Peyer's patch (tissue), 4 donors: ENCODE results near the gene KCNIP4. TPM values are rescaled to one million over a fixed set of nuclear protein-coding genes. Genes with fewer than 3 reads are reported as not detected.
"Not testable (repeated sequence)": the region's sequence is repeated elsewhere in the genome, so short reads cannot be mapped to it uniquely, and the experiment has no call there.

Experiments
- DNase-seq, 3 donors: peaks; one replicate each; pipeline ENCODE4 v3.0.0-alpha.2; 2017 to 2019
- H3K27ac ChIP-seq, 4 donors: fragments of 200-600 bp; sonication (generic); one replicate each; pipeline ENCODE4 v1.5.1; 2016 to 2019
- H3K27me3 ChIP-seq, 2 donors: fragments of 200-600 bp; sonication (generic); one replicate each; pipeline ENCODE4 v1.5.1; 2019
- H3K36me3 ChIP-seq, 3 donors: fragments of 200-600 bp; sonication (generic); one replicate each; pipeline ENCODE4 v1.5.1; 2016 to 2019
- H3K4me1 ChIP-seq, 4 donors: fragments of 200-600 bp; sonication (generic); one replicate each; pipeline ENCODE4 v1.5.1; 2016 to 2019
- H3K4me3 ChIP-seq, 4 donors: fragments of 200-600 bp; sonication (generic); 1 replicate in 3 of 4; 2 replicates in 1 of 4; pipeline ENCODE4 v1.5.1; 2016 to 2019; ENCODE audit warnings: mild to moderate bottlenecking in 1 of 4
- H3K9me3 ChIP-seq, 4 donors: fragments of 200-600 bp; sonication (generic); one replicate each; pipeline ENCODE4 v1.5.1; 2016 to 2019; ENCODE audit warnings: mild to moderate bottlenecking in 1 of 4
- CTCF ChIP-seq, 6 experiments: fragments of 450-650 bp in 4 of 6; fragments of 200-600 bp in 2 of 6; sonication (generic) in 1 of 6; IDR thresholded peaks; one replicate each; pipeline ENCODE4 v1.5.1; 2017 to 2019; ENCODE audit warnings: antibody characterized with exemption in 6 of 6, mild to moderate bottlenecking in 3 of 6, moderate library complexity in 1 of 6
- POLR2A ChIP-seq, 2 donors: fragments of 450-650 bp; IDR thresholded peaks; one replicate each; pipeline ENCODE4 v1.5.1; 2017; ENCODE audit warnings: antibody characterized with exemption in 2 of 2, mild to moderate bottlenecking in 2 of 2, moderate library complexity in 2 of 2
- total RNA-seq, 4 donors: library from RNA; depleted of rRNA; stranded (reverse); fragments of >200 nt; gene quantifications; one replicate each; pipeline ENCODE4 v1.1.0, GENCODE V29; 2016

KCNIP4 gene
- total RNA-seq, result 1 to 10 TPM in 1 of 4 donors, not detected in 3; 2.8 TPM

- H3K27me3 ChIP-seq, result peaks cover 0 to 5% of the 10 kb centered on the region in 2 donors
- H3K4me1 ChIP-seq, result peaks cover 0 to 4% (median 0%) of the 10 kb centered on the region in 4 donors
- H3K27ac ChIP-seq, result no peak within 1 kb of the TSS
- TF ChIP-seq CTCF (IDR thresholded peaks at IDR 0.05) (no peak), POLR2A (IDR thresholded peaks at IDR 0.05) (no peak)
- peak within 1 kb of the TSS in 3 of 4 donors; percentile 6 to 45 (median 44) for H3K4me3 ChIP-seq
- peak in 1 of 3 donors; percentile 54 for DNase-seq
- no peaks in the 10 kb centered on the region for H3K36me3 ChIP-seq
- H3K9me3 ChIP-seq, result no peaks in the 10 kb centered on the region
Measured at GRCh38 chr4:21948347-21949072, at the start of gene KCNIP4. KCNIP4 (minus strand) TSS chr4:21948772.

- H3K4me1 ChIP-seq, H3K9me3 ChIP-seq, H3K36me3 ChIP-seq, H3K27me3 ChIP-seq, DNase-seq, H3K27ac ChIP-seq, H3K4me3 ChIP-seq: not testable (repeated sequence)
Measured at GRCh38 chr4:21996618-21997017, 48.0 kb upstream of the KCNIP4 start.

DNA sequence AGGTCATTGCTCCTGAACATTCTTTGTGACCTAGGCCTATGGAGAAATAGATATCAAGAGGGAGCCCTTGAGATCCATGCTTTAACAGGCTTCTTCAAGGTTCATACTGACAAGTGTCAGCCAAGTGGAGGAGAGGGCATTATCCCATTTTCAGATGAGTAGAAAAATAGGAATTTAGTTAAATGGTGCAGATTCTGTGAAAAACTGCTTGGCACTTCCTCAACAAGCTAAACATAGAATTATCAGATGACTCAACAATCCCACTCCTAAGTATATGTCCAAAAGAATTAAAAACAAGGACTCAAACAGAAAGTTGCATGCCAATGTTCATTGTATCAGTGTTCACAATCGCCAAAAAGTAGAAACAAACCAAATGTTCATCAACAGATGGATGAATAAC is 43.8 kb upstream of the KCNIP4 start:
- H3K36me3 ChIP-seq, result no peaks in the 10 kb centered on the region
- H3K4me3 ChIP-seq, result no peak overlapping the region
- DNase-seq, result no peak
- no peaks in the 10 kb centered on the region for H3K4me1 ChIP-seq
- H3K27ac ChIP-seq, result no peak overlapping the region
- no peaks in the 10 kb centered on the region for H3K9me3 ChIP-seq
- H3K27me3 ChIP-seq, result no peaks in the 10 kb centered on the region
- TF ChIP-seq CTCF (IDR thresholded peaks at IDR 0.05) (no peak), POLR2A (IDR thresholded peaks at IDR 0.05) (no peak)

GRCh38 chr4:21991562-21991961 is 43.0 kb upstream of the KCNIP4 start:
- no peak for DNase-seq
- Histone ChIP-seq H3K27me3 (no peaks in the 10 kb centered on the region), H3K27ac (no peak overlapping the region), H3K4me3 (no peak overlapping the region), H3K4me1 (no peaks in the 10 kb centered on the region), H3K9me3 (no peaks in the 10 kb centered on the region), H3K36me3 (no peaks in the 10 kb centered on the region)
- TF ChIP-seq POLR2A (IDR thresholded peaks at IDR 0.05), result no peak
- TF ChIP-seq CTCF (IDR thresholded peaks at IDR 0.05), result no peak

DNA sequence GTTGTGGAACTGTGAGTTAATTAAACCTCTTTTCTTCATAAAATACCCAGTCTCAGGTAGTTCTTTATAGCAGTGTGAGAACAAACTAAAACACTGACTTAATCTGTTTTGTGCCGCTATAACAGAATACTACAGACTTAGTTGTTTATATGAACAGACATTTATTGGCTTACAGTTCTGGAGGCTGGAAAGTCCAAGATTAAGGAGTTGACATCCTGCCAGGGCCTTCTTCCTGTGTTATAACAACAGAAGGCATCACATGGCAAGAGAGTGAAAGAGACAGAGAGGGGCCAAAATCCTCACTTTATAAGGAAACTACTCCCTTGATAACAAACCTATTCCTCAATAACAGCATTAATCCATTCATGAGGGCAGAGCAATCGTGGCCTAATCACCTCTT is 42.5 kb upstream of the KCNIP4 start:
- H3K27ac ChIP-seq, result no peak overlapping the region
- H3K4me1 ChIP-seq, result no peaks in the 10 kb centered on the region
- H3K9me3 ChIP-seq, result no peaks in the 10 kb centered on the region
- no peaks in the 10 kb centered on the region for H3K36me3 ChIP-seq
- no peak overlapping the region for H3K4me3 ChIP-seq
- no peak for TF ChIP-seq CTCF (IDR thresholded peaks at IDR 0.05)
- no peak for DNase-seq
- H3K27me3 ChIP-seq, result no peaks in the 10 kb centered on the region

DNA sequence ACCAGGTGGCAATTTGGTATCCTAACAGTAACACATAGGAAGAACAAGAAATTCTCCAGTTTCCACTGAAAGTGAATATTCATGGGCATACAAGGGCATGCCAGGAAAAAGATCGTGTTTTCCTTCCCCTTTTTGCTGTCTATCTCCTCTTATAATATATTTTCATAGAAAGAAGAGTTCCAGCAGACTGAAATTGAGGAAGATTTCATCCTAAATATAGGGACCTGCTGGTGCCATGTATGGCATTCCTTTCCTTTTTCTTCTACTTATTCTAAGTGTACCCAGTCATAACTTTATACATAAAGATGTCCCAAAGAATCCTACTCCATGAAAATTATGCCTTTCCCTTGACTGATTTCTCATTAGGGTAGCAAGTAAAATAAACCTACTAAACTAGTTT is 40.8 kb upstream of the KCNIP4 start:
- Histone ChIP-seq H3K4me3 (no peak overlapping the region), H3K9me3 (no peaks in the 10 kb centered on the region), H3K27ac (no peak overlapping the region), H3K36me3 (no peaks in the 10 kb centered on the region), H3K4me1 (no peaks in the 10 kb centered on the region), H3K27me3 (no peaks in the 10 kb centered on the region)
- DNase-seq, result no peak
- TF ChIP-seq CTCF (IDR thresholded peaks at IDR 0.05) (no peak), POLR2A (IDR thresholded peaks at IDR 0.05) (no peak)
